HCT116 (cell line): ENCODE measurements around the gene CPEB3. TPM values are rescaled to one million over a fixed set of nuclear protein-coding genes. Genes with fewer than 3 reads are reported as not detected.

Source experiments
- ATAC-seq: fragments of 200-7000 bp; cut with Tn5 transposase; 2 replicates; pipeline ENCODE4 v1.9.1; 2020; ENCODE audit warnings: mild to moderate bottlenecking, moderate library complexity
- BruUV-seq: library from RNA; stranded (reverse); fragments of 400-500 nt; replicated peaks from 2 replicates; lab custom pipeline; 2021; lab: Mats Ljungman, UMichigan
- CTCF ChIA-PET: fragments of 300-600 bp; sonication (Branson Sonifier 250); formaldehyde crosslinking; loops from one replicate; lab custom pipeline; 2021; ENCODE audit warnings: antibody characterized with exemption; lab: Charles Lee
- POLR2A ChIA-PET: fragments of 300-600, 350-600 bp; sonication (Branson Sonifier 250); formaldehyde crosslinking; loops from one replicate; lab custom pipeline; 2021; ENCODE audit warnings: antibody characterized with exemption; lab: Charles Lee
- RAD21 ChIA-PET, 2 experiments: fragments of 300-600 bp; sonication (Branson Sonifier 250); formaldehyde crosslinking; loops; one replicate each; lab custom pipeline; 2023; ENCODE audit warnings: low total read pairs in 2 of 2; ENCODE audit not compliant: uncharacterized antibody in 2 of 2, unreplicated experiment in 2 of 2, low non-redundant PET in 1 of 2; lab: Charles Lee
- DNase-seq: peaks from one replicate; pipeline ENCODE4 v3.0.0-alpha.2; 2010; ENCODE audit warnings: low read depth, low spot score
- H2AFZ ChIP-seq: fragments of 200-600 bp; shearing (Covaris generic), sonication (generic); 2 replicates; pipeline ENCODE4 v1.6.1; 2017; ENCODE audit warnings: low read depth, mixed run types, mixed read lengths, antibody characterized with exemption, low read length; ENCODE audit not compliant: poor library complexity, severe bottlenecking
- H3K27ac ChIP-seq: 2 replicates; pipeline ENCODE4 v1.5.1; 2012; ENCODE audit warnings: low read depth, low read length
- H3K27me3 ChIP-seq: fragments of 200-600 bp; sonication (generic); 2 replicates; pipeline ENCODE4 v1.6.1; 2016; ENCODE audit warnings: mixed run types, low read length, mixed read lengths; ENCODE audit not compliant: insufficient read depth
- H3K36me3 ChIP-seq, 2 experiments: fragments of 200-500 bp in 1 of 2; fragments of 200-600 bp in 1 of 2; sonication (Bioruptor generic) in 1 of 2; sonication (generic) in 1 of 2; 2 replicates each; pipeline versions ENCODE4 v1.5.1 to v1.6.1; 2014 to 2016; ENCODE audit warnings: low read length in 2 of 2, inconsistent platforms in 1 of 2, mixed read lengths in 1 of 2, mixed run types in 1 of 2; ENCODE audit not compliant: insufficient read depth in 2 of 2, control insufficient read depth in 1 of 2
- H3K4me1 ChIP-seq, 2 experiments: fragments of 200-600 bp in 1 of 2; sonication (generic) in 1 of 2; 2 replicates each; pipeline versions ENCODE4 v1.5.1 to v1.6.1; 2012 to 2017; ENCODE audit warnings: low read length in 2 of 2, inconsistent platforms in 1 of 2, mild to moderate bottlenecking in 1 of 2, mixed read lengths in 1 of 2, mixed run types in 1 of 2, moderate library complexity in 1 of 2; ENCODE audit not compliant: insufficient read depth in 2 of 2, control insufficient read depth in 1 of 2
- H3K4me2 ChIP-seq: fragments of 200-600 bp; sonication (generic); 2 replicates; pipeline ENCODE4 v1.6.1; 2017; ENCODE audit warnings: mixed run types, low read length, mixed read lengths
- H3K4me3 ChIP-seq, 2 experiments: fragments of 200-600 bp in 1 of 2; sonication (generic) in 1 of 2; replicated peaks in 1 of 2; 2 replicates each; pipeline ENCODE4 v1.5.1; 2011 to 2016; ENCODE audit warnings: low read length in 2 of 2, control low read depth in 1 of 2, low read depth in 1 of 2, mild to moderate bottlenecking in 1 of 2, mixed read lengths in 1 of 2, mixed run types in 1 of 2
- H3K79me2 ChIP-seq: fragments of 200-600 bp; sonication (generic); 2 replicates; pipeline ENCODE4 v1.6.1; 2017; ENCODE audit warnings: mild to moderate bottlenecking, mixed run types, low read length, moderate library complexity, mixed read lengths; ENCODE audit not compliant: insufficient read depth
- H3K9ac ChIP-seq: fragments of 200-600 bp; sonication (generic); 2 replicates; pipeline ENCODE4 v1.6.1; 2016; ENCODE audit warnings: low read length, mixed read lengths
- H3K9me2 ChIP-seq: fragments of 200-600 bp; sonication (generic), shearing (Covaris generic); 2 replicates; pipeline ENCODE4 v1.6.1; 2017; ENCODE audit warnings: mixed run types, mild to moderate bottlenecking, moderate library complexity; ENCODE audit not compliant: insufficient read depth
- H3K9me3 ChIP-seq, 2 experiments: fragments of 200-500 bp in 1 of 2; fragments of 200-600 bp in 1 of 2; sonication (Bioruptor generic) in 1 of 2; sonication (generic) in 1 of 2; 2 replicates each; pipeline ENCODE4 v1.6.1; 2014 to 2017; ENCODE audit warnings: low read length in 2 of 2, mixed read lengths in 2 of 2, inconsistent platforms in 1 of 2, low read depth in 1 of 2, mild to moderate bottlenecking in 1 of 2, mixed run types in 1 of 2, moderate library complexity in 1 of 2; ENCODE audit not compliant: control insufficient read depth in 1 of 2, insufficient read depth in 1 of 2
- H4K20me1 ChIP-seq: fragments of 200-600 bp; sonication (generic), shearing (Covaris generic); 2 replicates; pipeline ENCODE4 v1.6.1; 2017; ENCODE audit warnings: mixed run types, mild to moderate bottlenecking, moderate library complexity; ENCODE audit not compliant: insufficient read depth
- CBX3 ChIP-seq: IDR thresholded peaks from 2 replicates; pipeline ENCODE4 v1.6.1; 2012; ENCODE audit warnings: low read depth
- CEBPB ChIP-seq: IDR thresholded peaks from 2 replicates; pipeline ENCODE4 v1.6.1; 2012; ENCODE audit warnings: low read depth
- ELF1 ChIP-seq: IDR thresholded peaks from 2 replicates; pipeline ENCODE4 v1.6.1; 2012; ENCODE audit warnings: low read depth, borderline replicate concordance
- EZH2 ChIP-seq: fragments of 200-600 bp; sonication (generic); IDR thresholded peaks from 2 replicates; pipeline ENCODE4 v1.6.1; 2017; ENCODE audit warnings: antibody characterized with exemption, mixed run types
- EZH2phosphoT487 ChIP-seq: fragments of 200-600 bp; IDR thresholded peaks from 2 replicates; pipeline ENCODE4 v1.6.1; 2018; ENCODE audit warnings: antibody characterized with exemption, borderline replicate concordance
- FOSL1 ChIP-seq: IDR thresholded peaks from 2 replicates; pipeline ENCODE4 v1.6.1; 2012; ENCODE audit warnings: low read depth
- JUND ChIP-seq: IDR thresholded peaks from 2 replicates; pipeline ENCODE4 v1.6.1; 2012
- POLR2AphosphoS5 ChIP-seq: IDR thresholded peaks from 2 replicates; pipeline ENCODE4 v1.6.1; 2011; ENCODE audit warnings: mild to moderate bottlenecking, low read depth, low read length, moderate library complexity
- REST ChIP-seq: IDR thresholded peaks from 2 replicates; pipeline ENCODE4 v1.6.1; 2012; ENCODE audit warnings: low read depth
- SP1 ChIP-seq: IDR thresholded peaks from 2 replicates; pipeline ENCODE4 v1.6.1; 2012; ENCODE audit warnings: low read depth
- SRF ChIP-seq: IDR thresholded peaks from 2 replicates; pipeline ENCODE4 v1.6.1; 2012; ENCODE audit warnings: low read depth
- TCF7L2 ChIP-seq: IDR thresholded peaks from 2 replicates; pipeline ENCODE4 v1.7.0; 2011; ENCODE audit warnings: borderline replicate concordance, inconsistent platforms; ENCODE audit not compliant: insufficient read depth, insufficient read length; ENCODE audit errors: extremely low read depth
- YY1 ChIP-seq: IDR thresholded peaks from 2 replicates; pipeline ENCODE4 v1.6.1; 2011; ENCODE audit warnings: low read length, low read depth, moderate library complexity, mild to moderate bottlenecking; ENCODE audit not compliant: insufficient replicate concordance; ENCODE audit errors: extremely low read depth
- ZBTB33 ChIP-seq: IDR thresholded peaks from 2 replicates; pipeline ENCODE4 v1.6.1; 2011; ENCODE audit warnings: mild to moderate bottlenecking, low read length, moderate library complexity; ENCODE audit not compliant: insufficient replicate concordance; ENCODE audit errors: extremely low read depth
- intact Hi-C: fragments of 100-400 bp; cut with micrococcal nuclease; formaldehyde crosslinking; loops from 2 replicates; pipeline ENCODE4 v1.10.0; 2022
- total RNA-seq: library from RNA; stranded (reverse); gene quantifications from one replicate; pipeline ENCODE4 v1.2.1, GENCODE V29; 2021; ENCODE audit not compliant: unreplicated experiment

The CPEB3 gene
- total RNA-seq, 1 experiment from 2014 or later: 3.0 TPM

GRCh38 chr10:92076722-92077121 is 214.2 kb downstream of the CPEB3 start:
- no peak for DNase-seq
- Histone ChIP-seq H3K9ac (no peak overlapping the region), H3K4me2 (no peak overlapping the region), H3K9me2 (no peaks in the 10 kb centered on the region), H3K27ac (no peak overlapping the region), H3K79me2 (no peaks in the 10 kb centered on the region), H3K36me3 (no peaks in the 10 kb centered on the region), H2AFZ (no peak overlapping the region), H3K9me3 (no peaks in the 10 kb centered on the region), H3K27me3 (no peaks in the 10 kb centered on the region), H3K4me3 (no peak overlapping the region), H4K20me1 (no peaks in the 10 kb centered on the region), H3K4me1 (peaks cover 0 to 8% of the 10 kb centered on the region in 2 experiments; a peak in 1 of 4 replicates)
- no peak for TF ChIP-seq YY1
- no peak for TF ChIP-seq ELF1
- TF ChIP-seq SP1: no peak
- TF ChIP-seq POLR2AphosphoS5: no peak
- no peak for TF ChIP-seq REST
- no peak for TF ChIP-seq FOSL1
- TF ChIP-seq SRF: no peak
- TF ChIP-seq EZH2phosphoT487: no peak
- TF ChIP-seq JUND: no peak
- TF ChIP-seq CEBPB: no peak
- TF ChIP-seq ZBTB33: no peak
- no peak for TF ChIP-seq CBX3
- TF ChIP-seq EZH2: no peak
- no peak for TF ChIP-seq TCF7L2
- ChIA-PET RAD21 (no interaction called here), CTCF (interaction anchor here (1.2 kb wide), 1 partner anchor 367 kb away, joined by 3 read pairs; no protein-coding TSS in a partner anchor), POLR2A (no interaction called here)
- ATAC-seq: no peak
- BruUV-seq: no TSS peak
- intact Hi-C loops: no loop called here
